SKM-1 treated with dmso at 0.1 percent for 144 hours (cell line): ENCODE results near the gene LRP1B.

ENCODE experiments used
- DNase-seq: peaks from one replicate; lab custom pipeline; 2025; ENCODE audit not compliant: unreplicated experiment; lab: John Stamatoyannopoulos, UW

Gene LRP1B

GRCh38 chr2:140246957-140247356 lies 1883.9 kb downstream of the LRP1B start:
- DNase-seq = no peak

- DNase-seq = no peak
These were observed 1884.8 kb downstream of the LRP1B start for GRCh38 chr2:140246058-140246457.

GRCh38 chr2:140242889-140243288 lies 1887.9 kb downstream of the LRP1B start:
- DNase-seq = no peak

GRCh38 chr2:140234116-140234515 lies 1896.7 kb downstream of the LRP1B start:
- no peak for DNase-seq

- no peak for DNase-seq
These were observed 1919.9 kb downstream of the LRP1B start for GRCh38 chr2:140210963-140211362.

GRCh38 chr2:140205093-140205492 lies 1925.7 kb downstream of the LRP1B start:
- no peak for DNase-seq

- DNase-seq = no peak
These were observed 1927.5 kb downstream of the LRP1B start for GRCh38 chr2:140203347-140203746.

GRCh38 chr2:140201572-140201971 lies 1929.2 kb downstream of the LRP1B start:
- DNase-seq = no peak

- no peak for DNase-seq
These were observed 1930.1 kb downstream of the LRP1B start for GRCh38 chr2:140200764-140201163.

- DNase-seq = no peak
These were observed 1930.5 kb downstream of the LRP1B start for GRCh38 chr2:140200307-140200706.

GRCh38 chr2:140199312-140199711 lies 1931.5 kb downstream of the LRP1B start:
- DNase-seq = no peak

GRCh38 chr2:140187086-140187485 lies 1943.7 kb downstream of the LRP1B start:
- DNase-seq = no peak

- DNase-seq = no peak
These were observed 1944.5 kb downstream of the LRP1B start for GRCh38 chr2:140186313-140186712.

- DNase-seq = no peak
These were observed 1945.7 kb downstream of the LRP1B start for GRCh38 chr2:140185076-140185475.

GRCh38 chr2:140183056-140183765 lies 1947.6 kb downstream of the LRP1B start:
- no peak for DNase-seq
